Esophagus muscularis mucosa (tissue), 3 donors: ENCODE results near the gene EXOC1L.

ENCODE experiments used
- POLR2A ChIP-seq: fragments of 450-650 bp; IDR thresholded peaks from one replicate; pipeline ENCODE4 v1.6.1; 2017; ENCODE audit warnings: antibody characterized with exemption, moderate library complexity, mild to moderate bottlenecking, low read depth
- POLR2AphosphoS5 ChIP-seq, 2 donors: sonication (generic); formaldehyde crosslinking; IDR thresholded peaks; one replicate each; pipeline ENCODE4 v1.6.1; 2017; ENCODE audit warnings: antibody characterized with exemption in 2 of 2
- TF ChIP-seq, protein P1 (sequence below), 3 experiments: fragments of 200-600 bp in 2 of 3; fragments of 450-650 bp in 1 of 3; sonication (generic) in 2 of 3; IDR thresholded peaks; one replicate each; pipeline ENCODE4 v1.5.1; 2017 to 2019; ENCODE audit warnings: antibody characterized with exemption in 3 of 3, mild to moderate bottlenecking in 2 of 3, moderate library complexity in 1 of 3

DNA sequence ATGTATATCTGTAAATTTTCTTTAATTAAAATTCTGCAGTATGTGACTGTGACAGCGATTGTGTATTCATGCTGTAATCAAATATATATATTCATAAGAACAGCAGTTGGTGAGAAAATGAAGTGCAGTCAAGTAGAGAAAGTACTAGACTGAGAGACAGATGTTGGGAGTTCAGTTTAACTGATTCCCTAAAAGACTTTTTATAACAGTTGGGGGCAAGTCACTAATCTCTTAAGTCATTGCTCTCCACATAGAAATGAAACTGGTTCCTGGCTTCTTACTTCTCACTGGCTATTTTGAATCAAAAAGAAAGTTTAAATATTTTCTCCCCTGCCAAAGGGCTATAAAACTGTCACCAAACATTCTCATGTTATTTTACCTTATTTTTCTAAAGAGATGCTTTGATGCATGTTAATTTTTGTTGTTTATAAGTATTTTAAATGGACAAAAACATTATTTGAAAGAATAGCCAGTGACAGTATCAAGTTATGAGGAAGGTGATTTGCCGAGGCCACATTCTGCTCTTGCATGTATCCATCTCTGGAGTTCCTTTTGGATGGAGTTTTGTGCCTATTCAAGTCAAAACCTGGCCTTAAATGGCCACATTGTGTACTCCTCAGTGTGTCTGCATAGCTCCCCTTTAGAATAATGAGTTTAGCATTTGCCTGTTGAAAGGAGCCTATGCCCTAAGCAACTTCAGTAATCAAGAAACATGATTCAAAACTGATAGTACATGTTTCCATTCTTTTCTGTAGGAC, 64.7 kb downstream of the EXOC1L start:
- no peak for TF ChIP-seq POLR2AphosphoS5 (IDR thresholded peaks at IDR 0.05)
- TF ChIP-seq, protein P1, sequence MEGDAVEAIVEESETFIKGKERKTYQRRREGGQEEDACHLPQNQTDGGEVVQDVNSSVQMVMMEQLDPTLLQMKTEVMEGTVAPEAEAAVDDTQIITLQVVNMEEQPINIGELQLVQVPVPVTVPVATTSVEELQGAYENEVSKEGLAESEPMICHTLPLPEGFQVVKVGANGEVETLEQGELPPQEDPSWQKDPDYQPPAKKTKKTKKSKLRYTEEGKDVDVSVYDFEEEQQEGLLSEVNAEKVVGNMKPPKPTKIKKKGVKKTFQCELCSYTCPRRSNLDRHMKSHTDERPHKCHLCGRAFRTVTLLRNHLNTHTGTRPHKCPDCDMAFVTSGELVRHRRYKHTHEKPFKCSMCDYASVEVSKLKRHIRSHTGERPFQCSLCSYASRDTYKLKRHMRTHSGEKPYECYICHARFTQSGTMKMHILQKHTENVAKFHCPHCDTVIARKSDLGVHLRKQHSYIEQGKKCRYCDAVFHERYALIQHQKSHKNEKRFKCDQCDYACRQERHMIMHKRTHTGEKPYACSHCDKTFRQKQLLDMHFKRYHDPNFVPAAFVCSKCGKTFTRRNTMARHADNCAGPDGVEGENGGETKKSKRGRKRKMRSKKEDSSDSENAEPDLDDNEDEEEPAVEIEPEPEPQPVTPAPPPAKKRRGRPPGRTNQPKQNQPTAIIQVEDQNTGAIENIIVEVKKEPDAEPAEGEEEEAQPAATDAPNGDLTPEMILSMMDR (IDR thresholded peaks at IDR 0.05): no peak
- TF ChIP-seq POLR2A: no peak
